ENCODE results near the gene PRR5.
A peak's percentile ranks its signal among the peaks of the same experiment; 100 is the strongest.

PRR5 gene

DNA sequence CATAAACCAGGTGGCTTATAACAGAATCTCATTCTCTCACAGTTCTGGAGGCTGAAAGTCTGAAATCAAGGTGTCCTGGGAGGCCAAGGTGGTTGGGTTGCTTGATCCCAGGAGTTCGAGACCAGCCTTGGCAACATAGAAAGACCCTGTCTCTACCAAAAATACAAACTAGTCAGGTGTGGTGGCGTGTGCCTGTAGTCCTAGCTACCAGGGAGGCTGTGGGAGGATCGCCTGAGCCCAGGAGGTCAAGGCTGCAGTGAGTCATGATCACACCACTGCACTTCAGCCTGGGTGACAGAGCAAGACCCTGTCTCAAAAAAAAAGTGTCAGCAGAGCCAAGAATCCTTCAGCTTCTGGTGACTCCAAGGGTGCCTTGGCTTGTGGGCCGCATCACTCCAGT lies 8.9 kb upstream of the PRR5 start:
- DNase-seq (ENCODE audit: low read depth in 2 of 2) = no peak

DNA sequence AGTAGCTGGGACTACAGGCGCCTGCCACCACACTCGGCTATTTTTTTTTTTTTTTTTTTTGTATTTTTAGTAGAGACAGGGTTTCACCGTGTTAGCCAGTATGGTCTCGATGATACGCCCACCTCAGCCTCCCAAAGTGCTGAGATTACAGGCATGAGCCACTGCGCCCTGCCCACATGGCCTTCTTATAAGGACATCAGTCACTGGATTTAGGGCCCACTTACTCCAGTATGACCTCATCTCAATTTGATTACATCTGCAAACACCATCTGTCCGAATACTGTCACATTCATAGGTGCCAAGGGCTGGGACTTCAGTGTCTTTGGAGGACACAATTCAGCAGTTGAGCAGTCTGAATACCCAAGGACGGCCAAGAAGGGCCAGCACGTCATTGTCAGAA lies 8.2 kb upstream of the PRR5 start:
- DNase-seq (ENCODE audit: low read depth in 2 of 2) = no peak

DNA sequence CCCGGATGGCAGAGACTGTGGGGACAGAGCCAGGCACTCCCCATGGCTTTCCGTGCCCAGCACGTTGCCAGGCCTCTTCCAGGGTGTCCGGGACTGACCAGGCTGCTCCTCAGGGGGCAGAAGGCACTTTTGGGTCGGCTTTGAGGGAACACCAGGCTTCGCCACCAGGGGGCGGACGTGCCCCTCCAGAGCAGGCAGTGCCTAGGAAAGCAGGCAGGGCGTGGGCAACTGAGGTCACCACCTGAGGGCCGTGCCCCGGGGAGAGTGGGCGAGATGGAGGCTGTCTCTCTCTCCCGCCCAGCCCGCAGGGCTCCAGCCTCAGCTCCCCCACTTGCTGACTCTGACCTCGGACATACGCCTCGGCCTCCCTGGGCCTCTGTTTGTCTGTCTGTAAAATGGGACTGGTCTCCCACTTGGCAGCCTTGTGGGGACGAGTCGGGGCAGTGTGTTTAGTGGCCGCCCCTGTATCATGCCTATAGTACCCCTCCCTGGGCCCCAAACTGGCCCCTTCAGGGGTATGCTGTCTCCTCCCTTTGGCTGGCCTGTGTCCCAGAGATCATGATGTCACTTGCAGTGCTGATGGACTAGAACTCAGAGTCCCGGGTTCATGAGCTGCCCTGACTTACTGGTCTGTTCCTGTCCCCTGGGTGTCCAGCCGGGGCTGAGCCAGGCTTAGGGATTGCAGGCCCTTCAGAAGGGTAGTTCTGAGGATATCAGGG lies 4.4 kb upstream of the PRR5 start:
- peak; percentile 86 to 87 for DNase-seq (ENCODE audit: low read depth in 2 of 2)

DNA sequence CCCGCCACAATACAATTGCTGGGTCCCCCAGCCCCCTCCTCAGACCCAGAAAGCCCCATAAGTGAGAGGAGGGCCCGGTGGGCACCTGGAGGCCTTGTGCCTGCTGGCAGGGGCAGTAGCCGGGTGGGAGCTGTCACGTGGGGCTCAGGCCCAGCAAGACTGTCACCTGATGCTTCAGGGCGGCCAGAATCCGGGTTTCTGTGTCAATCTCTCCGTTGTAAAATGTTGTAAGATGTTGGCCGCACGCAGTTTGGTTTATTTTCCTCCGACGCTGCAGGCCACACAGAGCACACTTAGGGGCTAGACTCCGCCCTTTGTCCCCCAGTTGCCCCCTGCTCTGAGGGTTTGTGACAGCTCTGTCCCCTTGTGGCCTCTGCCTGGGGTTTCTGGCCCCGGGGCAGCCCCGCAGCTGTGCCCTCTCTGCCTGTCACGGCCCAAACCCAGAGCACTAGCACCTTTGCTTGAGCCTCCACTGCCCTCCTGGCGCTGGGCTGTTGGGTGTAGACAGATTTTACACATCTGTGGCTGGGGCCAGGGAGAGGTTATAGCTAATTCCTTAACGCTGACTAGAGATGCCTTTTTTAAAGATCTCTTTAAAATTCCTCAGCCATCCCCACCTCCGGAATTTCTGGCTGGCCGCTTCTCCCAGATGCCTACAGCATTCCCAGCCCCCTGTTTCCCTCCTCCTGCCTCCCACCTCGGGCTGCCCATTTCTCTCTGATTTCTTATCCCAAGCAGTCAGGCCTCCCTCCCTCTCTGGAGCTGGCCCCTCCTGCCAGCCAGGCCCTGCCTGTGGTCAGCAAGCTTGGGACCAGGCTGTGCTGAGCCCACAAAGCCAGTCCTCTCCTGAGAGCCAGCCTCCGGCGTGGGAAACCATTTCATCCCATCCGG lies 3.2 kb upstream of the PRR5 start:
- no peak for DNase-seq (ENCODE audit: low read depth in 2 of 2)

GRCh38 chr22:44700456-44700855 lies 1.5 kb upstream of the PRR5 start:
- no peak for DNase-seq (ENCODE audit: low read depth in 2 of 2)

DNA sequence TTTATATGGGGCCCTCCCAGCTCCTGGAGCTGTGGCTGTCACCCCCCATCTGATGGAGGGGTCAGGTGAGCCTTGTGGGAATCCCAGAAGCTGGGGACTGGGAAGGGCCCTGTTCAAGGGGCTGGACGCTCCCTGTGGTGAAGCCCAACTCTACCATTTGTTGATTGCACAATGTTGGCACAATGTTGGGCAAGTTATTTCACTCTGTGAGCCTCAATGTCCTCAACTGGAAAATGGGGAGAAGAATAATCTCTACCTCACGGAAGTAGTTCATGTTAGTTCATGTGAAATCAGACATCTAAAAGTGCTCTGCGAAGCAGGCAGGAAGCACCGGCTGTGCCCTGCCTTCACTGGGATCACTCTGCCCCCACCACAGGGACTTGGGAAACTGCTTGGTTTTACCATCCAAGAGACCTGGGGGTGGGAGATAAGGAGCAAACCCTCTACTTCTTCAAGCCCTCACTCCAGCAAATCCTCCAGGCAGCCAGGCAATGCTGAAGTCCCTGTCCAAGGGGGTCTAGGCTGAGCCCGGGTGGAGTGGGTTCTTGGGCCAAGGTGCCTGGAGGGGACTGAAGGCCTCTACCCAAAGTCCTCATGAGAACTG lies 715 bp upstream of the PRR5 start:
- DNase-seq (ENCODE audit: low read depth in 2 of 2) = no peak

DNA sequence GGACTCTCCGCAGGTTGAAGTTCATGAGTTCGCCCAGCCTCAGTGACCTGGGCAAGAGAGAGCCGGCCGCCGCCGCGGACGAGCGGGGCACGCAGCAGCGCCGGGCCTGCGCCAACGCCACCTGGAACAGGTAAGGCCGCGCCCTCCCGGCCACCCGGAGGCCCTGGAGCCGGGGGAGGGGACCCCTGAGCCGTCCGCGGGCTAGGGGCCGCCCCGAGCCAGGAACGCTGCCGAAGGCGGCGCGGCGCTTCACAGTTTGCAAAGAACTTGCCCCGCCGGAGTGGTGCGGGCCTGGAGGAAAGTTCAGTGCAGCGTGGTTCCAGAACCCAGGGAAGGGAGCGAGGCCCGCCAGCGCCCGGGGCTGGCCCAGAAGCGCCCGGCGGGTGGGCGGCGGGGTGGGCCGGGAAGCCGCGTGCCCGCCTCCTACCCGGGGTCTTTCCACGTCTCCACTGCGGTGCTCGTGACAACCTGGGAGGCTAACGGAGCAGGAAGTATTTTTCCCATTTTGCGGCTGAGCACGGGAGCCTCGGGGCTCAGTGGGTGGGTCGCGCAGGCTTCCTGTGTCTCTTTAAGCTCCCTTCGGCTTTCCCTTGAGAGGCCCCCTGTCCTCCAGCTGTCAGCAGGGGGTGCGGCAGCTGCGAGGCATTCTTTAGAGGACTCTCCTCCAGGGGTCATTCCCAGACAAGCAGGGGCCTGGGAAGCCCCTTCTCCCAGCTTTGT lies 635 bp downstream of the PRR5 start:
- DNase-seq (ENCODE audit: low read depth in 2 of 2) = no peak

- DNase-seq (ENCODE audit: low read depth in 2 of 2) = no peak
Measured at GRCh38 chr22:44703255-44703870, 1.4 kb downstream of the PRR5 start.

DNA sequence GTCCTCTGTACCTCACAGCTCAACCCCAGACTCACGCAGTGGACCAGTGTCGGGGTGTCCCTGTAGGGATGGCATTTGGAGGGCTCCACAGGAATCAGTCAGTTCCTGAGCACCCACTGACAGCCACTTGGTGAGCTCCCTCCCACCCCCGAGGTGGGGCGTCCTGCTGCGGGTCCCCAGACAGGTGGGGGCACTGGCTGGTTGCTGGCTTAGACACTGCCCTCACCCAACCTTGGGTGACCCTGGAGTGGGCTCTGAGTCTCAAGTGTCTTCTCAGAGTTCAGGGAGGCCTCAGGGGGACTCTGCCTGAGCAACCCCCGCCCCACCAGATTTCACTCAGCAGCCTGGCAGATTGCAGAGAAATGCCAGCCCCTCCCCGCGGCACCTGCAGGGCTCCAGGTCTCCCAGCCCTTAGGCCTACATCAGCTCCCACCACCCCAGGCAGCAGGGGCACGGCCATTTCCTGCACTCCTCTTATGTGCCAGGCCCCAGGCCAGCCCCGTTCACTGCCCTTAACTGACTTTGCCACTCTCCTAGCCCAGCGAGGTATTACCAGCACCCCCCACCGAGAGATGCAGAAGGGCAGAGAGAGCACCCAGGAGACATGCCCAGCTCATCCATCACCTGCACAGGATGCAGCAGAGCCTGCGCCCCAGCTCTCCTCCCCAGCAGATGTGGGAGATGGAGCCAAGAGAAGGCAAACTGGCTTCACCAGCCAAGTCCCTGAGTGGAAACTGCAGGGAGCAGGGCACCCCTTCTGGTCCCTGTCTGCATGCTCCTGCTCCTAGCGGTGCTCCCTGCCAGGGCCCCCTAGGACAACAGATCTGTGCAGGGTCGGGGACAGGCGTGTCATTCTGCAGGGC lies 2.4 kb downstream of the PRR5 start:
- no peak for DNase-seq (ENCODE audit: low read depth in 2 of 2)

GRCh38 chr22:44705022-44705297 lies 3.0 kb downstream of the PRR5 start:
- DNase-seq (ENCODE audit: low read depth in 2 of 2) = no peak

DNA sequence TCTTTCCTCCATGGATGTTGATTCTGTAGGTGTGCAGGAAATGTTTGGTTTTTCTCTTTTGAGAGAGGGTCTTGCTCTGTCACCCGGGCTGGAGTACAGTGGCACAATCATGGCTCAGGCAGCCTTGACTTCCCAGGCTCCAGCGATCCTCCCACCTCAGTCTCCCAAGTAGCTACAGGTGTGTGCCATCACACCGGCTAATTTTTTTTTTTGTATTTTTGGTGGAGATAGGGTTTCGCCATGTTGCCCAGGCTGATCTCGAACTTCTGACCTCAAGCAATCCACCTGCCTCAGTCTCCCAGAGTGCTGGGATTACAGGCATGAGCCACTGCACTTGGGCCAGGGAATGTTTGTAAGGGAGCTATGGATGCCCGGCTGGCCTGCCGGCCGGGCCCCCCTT lies 4.5 kb downstream of the PRR5 start:
- no peak for DNase-seq (ENCODE audit: low read depth in 2 of 2)

- DNase-seq (ENCODE audit: low read depth in 2 of 2) = no peak
Measured at GRCh38 chr22:44707178-44707577, 5.2 kb downstream of the PRR5 start.

- no peak for DNase-seq (ENCODE audit: low read depth in 2 of 2)
Measured at GRCh38 chr22:44707752-44708151, 5.7 kb downstream of the PRR5 start.

- no peak for DNase-seq (ENCODE audit: low read depth in 2 of 2)
Measured at GRCh38 chr22:44709881-44710392, 7.9 kb downstream of the PRR5 start.

- no peak for DNase-seq (ENCODE audit: low read depth in 2 of 2)
Measured at GRCh38 chr22:44710474-44711240, 8.7 kb downstream of the PRR5 start.

DNA sequence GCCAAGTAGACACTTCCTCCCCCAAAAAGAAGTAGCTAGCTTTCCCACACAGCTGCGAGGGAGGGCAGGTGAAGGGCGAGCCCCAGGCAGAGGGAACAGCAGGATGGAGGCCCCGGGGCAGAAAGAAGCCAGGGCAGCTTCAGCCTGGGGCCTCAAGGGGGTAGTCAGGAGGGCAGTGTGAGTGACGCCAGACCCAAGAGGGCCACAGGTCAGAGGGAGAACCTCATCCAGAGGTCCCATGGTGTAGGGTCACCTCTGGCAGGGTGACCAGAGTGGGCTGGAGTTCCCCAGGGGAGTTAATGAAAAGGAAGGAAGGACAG lies 9.2 kb downstream of the PRR5 start:
- no peak for DNase-seq (ENCODE audit: low read depth in 2 of 2)

DNA sequence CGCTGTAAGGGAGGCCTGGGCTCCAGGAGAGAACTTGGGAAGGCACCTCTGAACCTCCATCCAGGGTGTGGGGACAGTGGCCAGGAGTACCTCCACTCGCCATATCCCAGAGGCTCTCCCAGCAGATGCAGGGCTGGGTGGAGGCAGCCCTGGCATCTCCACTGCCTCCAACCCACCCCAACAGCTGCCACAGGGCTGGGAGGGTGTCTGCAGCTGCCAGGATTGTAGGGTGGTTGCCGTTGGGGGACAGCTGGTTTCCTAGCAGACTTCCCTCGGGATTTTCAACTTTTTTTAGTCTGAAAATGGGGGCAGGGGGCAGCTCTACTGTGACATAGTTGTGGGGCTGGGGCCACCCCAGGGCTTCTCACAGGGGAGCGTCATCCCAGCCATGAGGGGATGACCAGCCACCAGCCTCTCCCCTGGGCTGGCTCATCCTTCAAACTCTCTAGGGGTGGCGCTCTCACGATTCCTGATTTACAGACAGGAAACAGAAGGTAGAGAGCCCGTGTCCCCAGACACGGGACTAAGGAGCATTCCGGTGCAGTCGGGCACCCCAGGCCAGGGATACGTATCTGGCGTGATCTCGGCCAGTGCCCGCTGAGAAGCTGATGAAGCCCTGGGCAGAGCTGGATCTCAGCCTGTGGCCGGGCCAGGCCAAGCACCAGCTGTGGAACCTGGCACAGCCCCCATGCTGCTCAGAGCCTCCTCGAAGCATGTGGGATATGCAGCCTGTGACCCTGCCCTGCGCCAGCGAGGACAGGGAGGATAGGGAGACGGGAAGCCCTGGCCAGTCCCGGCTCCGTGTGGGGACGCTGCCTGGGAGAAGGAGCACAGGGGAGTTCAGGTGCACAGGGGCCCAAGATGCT lies 9.9 kb downstream of the PRR5 start:
- DNase-seq (ENCODE audit: low read depth in 2 of 2) = no peak

DNA sequence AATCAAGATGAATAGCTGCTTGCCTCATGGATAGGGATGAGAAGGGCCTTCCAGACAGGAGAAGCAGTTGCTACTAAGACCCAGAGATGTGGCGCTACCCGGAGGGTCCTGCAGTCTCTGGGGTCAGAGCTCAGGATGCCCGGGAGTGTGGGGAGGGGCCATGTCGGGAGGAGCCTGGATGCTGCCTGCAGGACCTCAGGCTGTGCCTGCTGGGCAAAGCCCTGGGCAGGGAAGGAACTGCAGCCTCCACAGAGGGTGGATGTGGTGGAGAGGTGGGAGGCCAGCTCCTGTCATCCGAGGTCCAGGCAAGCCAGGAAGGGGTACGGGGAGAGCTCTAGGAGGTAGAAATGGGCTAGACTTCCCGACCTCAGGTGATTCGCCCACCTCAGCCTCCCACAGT lies 11.0 kb downstream of the PRR5 start:
- no peak for DNase-seq (ENCODE audit: low read depth in 2 of 2)

- no peak for DNase-seq (ENCODE audit: low read depth in 2 of 2)
Measured at GRCh38 chr22:44714703-44715350, 12.8 kb downstream of the PRR5 start.

Measured in stimulated activated CD4-positive, alpha-beta T cell treated with anti-CD3 and anti-CD28 coated beads, Interleukin-1b, Interleukin-23, amount 100 ng/mL, for 4 hours (primary cell).